ENCODE data around the gene TGFBR3.

The TGFBR3 gene

GRCh38 chr1:91651661-91652071 is 234.3 kb downstream of the TGFBR3 start:
- CTCF ChIA-PET, result no interaction called here
- Histone ChIP-seq H3K4me3 (ENCODE audit: low read depth, low read length) (no peak overlapping the region), H3K9me3 (ENCODE audit: control insufficient read depth, insufficient read depth, low read depth, low read length) (no peaks in the 10 kb centered on the region), H3K36me3 (ENCODE audit: control insufficient read depth in 2 of 2, insufficient read depth in 1 of 2, low read length in 2 of 2) (no peaks in the 10 kb centered on the region), H3K4me1 (ENCODE audit: control insufficient read depth, insufficient read depth, low read length) (no peaks in the 10 kb centered on the region), H3K27ac (ENCODE audit: extremely low read depth, low read depth, low read length) (no peak overlapping the region)
- POLR2A ChIA-PET, result no interaction called here
- TF ChIP-seq BCL6B (tag by site-specific recombination; IDR thresholded peaks at IDR 0.05), result peak; percentile 82
- TF ChIP-seq, protein P1, sequence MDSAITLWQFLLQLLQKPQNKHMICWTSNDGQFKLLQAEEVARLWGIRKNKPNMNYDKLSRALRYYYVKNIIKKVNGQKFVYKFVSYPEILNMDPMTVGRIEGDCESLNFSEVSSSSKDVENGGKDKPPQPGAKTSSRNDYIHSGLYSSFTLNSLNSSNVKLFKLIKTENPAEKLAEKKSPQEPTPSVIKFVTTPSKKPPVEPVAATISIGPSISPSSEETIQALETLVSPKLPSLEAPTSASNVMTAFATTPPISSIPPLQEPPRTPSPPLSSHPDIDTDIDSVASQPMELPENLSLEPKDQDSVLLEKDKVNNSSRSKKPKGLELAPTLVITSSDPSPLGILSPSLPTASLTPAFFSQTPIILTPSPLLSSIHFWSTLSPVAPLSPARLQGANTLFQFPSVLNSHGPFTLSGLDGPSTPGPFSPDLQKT (IDR thresholded peaks at IDR 0.05; ENCODE audit: borderline replicate concordance, low read depth, low read length), result no peak

GRCh38 chr1:91651243-91651642 is 234.7 kb downstream of the TGFBR3 start:
- Histone ChIP-seq H3K36me3 (ENCODE audit: control insufficient read depth in 2 of 2, insufficient read depth in 1 of 2, low read length in 2 of 2) (no peaks in the 10 kb centered on the region), H3K4me3 (ENCODE audit: low read depth, low read length) (no peak overlapping the region), H3K27ac (ENCODE audit: extremely low read depth, low read depth, low read length) (no peak overlapping the region), H3K9me3 (ENCODE audit: control insufficient read depth, insufficient read depth, low read depth, low read length) (no peaks in the 10 kb centered on the region), H3K4me1 (ENCODE audit: control insufficient read depth, insufficient read depth, low read length) (no peaks in the 10 kb centered on the region)
- CTCF ChIA-PET, result no interaction called here
- TF ChIP-seq ZNF404 (tag by site-specific recombination; IDR thresholded peaks at IDR 0.05) (no peak), ZNF112 (tag by site-specific recombination; IDR thresholded peaks at IDR 0.05) (no peak)
- POLR2A ChIA-PET, result no interaction called here

GRCh38 chr1:91650764-91651163 is 235.2 kb downstream of the TGFBR3 start:
- no peaks in the 10 kb centered on the region for H3K4me1 ChIP-seq (ENCODE audit: control insufficient read depth, insufficient read depth, low read length)
- ChIA-PET CTCF (no interaction called here), POLR2A (no interaction called here)
- H3K9me3 ChIP-seq (ENCODE audit: control insufficient read depth, insufficient read depth, low read depth, low read length), result no peaks in the 10 kb centered on the region
- no peak overlapping the region for H3K27ac ChIP-seq (ENCODE audit: extremely low read depth, low read depth, low read length)
- H3K36me3 ChIP-seq (ENCODE audit: control insufficient read depth in 2 of 2, insufficient read depth in 1 of 2, low read length in 2 of 2), result no peaks in the 10 kb centered on the region
- no peak overlapping the region for H3K4me3 ChIP-seq (ENCODE audit: low read depth, low read length)
- TF ChIP-seq ZNF704 (tag by site-specific recombination; IDR thresholded peaks at IDR 0.05), result no peak
- TF ChIP-seq ZNF133 (tag by site-specific recombination; IDR thresholded peaks at IDR 0.05), result no peak
- TF ChIP-seq ZNF561 (tag by site-specific recombination; IDR thresholded peaks at IDR 0.05; ENCODE audit: borderline replicate concordance), result no peak
- TF ChIP-seq ZNF660 (tag by site-specific recombination; IDR thresholded peaks at IDR 0.05), result no peak
- TF ChIP-seq ZNF677 (tag by site-specific recombination; IDR thresholded peaks at IDR 0.05), result no peak
- TF ChIP-seq ZNF514 (tag by site-specific recombination; IDR thresholded peaks at IDR 0.05), result no peak
- TF ChIP-seq ZBTB7A (tag by site-specific recombination; IDR thresholded peaks at IDR 0.05; ENCODE audit: low read depth), result no peak
- TF ChIP-seq ZNF169 (tag by site-specific recombination; IDR thresholded peaks at IDR 0.05), result no peak
- TF ChIP-seq ZNF341 (tag by site-specific recombination; IDR thresholded peaks at IDR 0.05; ENCODE audit: low read depth), result no peak
- TF ChIP-seq ZNF138 (tag by site-specific recombination; IDR thresholded peaks at IDR 0.05; ENCODE audit: borderline replicate concordance), result no peak
- TF ChIP-seq BCL6B (tag by site-specific recombination; IDR thresholded peaks at IDR 0.05), result no peak
- TF ChIP-seq HOXA7 (CRISPR knock-in tag; IDR thresholded peaks at IDR 0.05; ENCODE audit: borderline replicate concordance), result no peak
- no peak for TF ChIP-seq SETDB1 (IDR thresholded peaks at IDR 0.05; ENCODE audit: insufficient read length, low read length)
- TF ChIP-seq TCF7L2 (IDR thresholded peaks at IDR 0.05; ENCODE audit: borderline replicate concordance, low read depth, low read length), result no peak
- TF ChIP-seq, protein P2, sequence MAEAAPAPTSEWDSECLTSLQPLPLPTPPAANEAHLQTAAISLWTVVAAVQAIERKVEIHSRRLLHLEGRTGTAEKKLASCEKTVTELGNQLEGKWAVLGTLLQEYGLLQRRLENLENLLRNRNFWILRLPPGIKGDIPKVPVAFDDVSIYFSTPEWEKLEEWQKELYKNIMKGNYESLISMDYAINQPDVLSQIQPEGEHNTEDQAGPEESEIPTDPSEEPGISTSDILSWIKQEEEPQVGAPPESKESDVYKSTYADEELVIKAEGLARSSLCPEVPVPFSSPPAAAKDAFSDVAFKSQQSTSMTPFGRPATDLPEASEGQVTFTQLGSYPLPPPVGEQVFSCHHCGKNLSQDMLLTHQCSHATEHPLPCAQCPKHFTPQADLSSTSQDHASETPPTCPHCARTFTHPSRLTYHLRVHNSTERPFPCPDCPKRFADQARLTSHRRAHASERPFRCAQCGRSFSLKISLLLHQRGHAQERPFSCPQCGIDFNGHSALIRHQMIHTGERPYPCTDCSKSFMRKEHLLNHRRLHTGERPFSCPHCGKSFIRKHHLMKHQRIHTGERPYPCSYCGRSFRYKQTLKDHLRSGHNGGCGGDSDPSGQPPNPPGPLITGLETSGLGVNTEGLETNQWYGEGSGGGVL (tag by site-specific recombination; IDR thresholded peaks at IDR 0.05), result no peak
- no peak for TF ChIP-seq ZBTB11 (tag by site-specific recombination; conservative IDR thresholded peaks at IDR 0.05; ENCODE audit: low read depth)
